HepG2 (cell line): Measurements from ENCODE around the gene MACROH2A1. TPM values are rescaled to one million over a fixed set of nuclear protein-coding genes. Genes with fewer than 3 reads are reported as not detected.

Experiments
- CEBPG ChIP-seq: IDR thresholded peaks from 2 replicates; pipeline ENCODE4 v1.6.1; 2016
- MTF2 ChIP-seq: sonication (generic); formaldehyde crosslinking; IDR thresholded peaks from 2 replicates; pipeline ENCODE4 v1.5.0; 2020; ENCODE audit warnings: missing genetic modification reagents, borderline replicate concordance
- YY1 ChIP-seq: IDR thresholded peaks from 2 replicates; pipeline ENCODE4 v1.6.1; 2011; ENCODE audit warnings: low read length, low read depth, moderate library complexity, mild to moderate bottlenecking; ENCODE audit not compliant: insufficient read depth, insufficient replicate concordance
- ZNF234 ChIP-seq: sonication (generic); formaldehyde crosslinking; conservative IDR thresholded peaks from 2 replicates; pipeline ENCODE4 v1.5.1; 2020; ENCODE audit warnings: mild to moderate bottlenecking, missing genetic modification reagents
- ZNF446 ChIP-seq: sonication (generic); formaldehyde crosslinking; IDR thresholded peaks from 2 replicates; pipeline ENCODE4 v1.5.0; 2020; ENCODE audit warnings: mild to moderate bottlenecking, missing genetic modification reagents
- polyA plus RNA-seq, 8 experiments: library from polyadenylated mRNA; depleted of rRNA in 3 of 8; stranded (reverse) in 7 of 8; unstranded in 1 of 8; fragments of >200 nt; fragmentation: Illumina TruSeq in 4 of 8; extraction: Trizol in 4 of 8; gene quantifications; 2 replicates each; pipeline versions ENCODE4 v1.2.1 to v1.2.3, GENCODE V29; 2011 to 2016; ENCODE audit warnings: low read depth in 4 of 8, missing spikeins in 1 of 8, mixed read lengths in 1 of 8; ENCODE audit not compliant: insufficient read depth in 1 of 8
- total RNA-seq, 5 experiments: library from RNA; depleted of rRNA; stranded (reverse); fragments of >200 nt; fragmentation: Illumina TruSeq; extraction: Trizol; gene quantifications; 2 replicates each; pipeline ENCODE4 v1.2.3, GENCODE V29; 2016; ENCODE audit warnings: low read depth in 1 of 5
- TF ChIP-seq, protein P1 (sequence below): sonication (generic); formaldehyde crosslinking; IDR thresholded peaks from 2 replicates; pipeline ENCODE4 v1.4.0; 2020; ENCODE audit warnings: missing genetic modification reagents, borderline replicate concordance
- TF ChIP-seq, protein P2 (sequence below): sonication (generic); formaldehyde crosslinking; IDR thresholded peaks from 2 replicates; pipeline ENCODE4 v1.4.0; 2020; ENCODE audit warnings: mild to moderate bottlenecking, missing genetic modification reagents
- TF ChIP-seq, protein P3 (sequence below), 2 experiments: fragments of 450-650 bp in 1 of 2; sonication (generic) in 1 of 2; formaldehyde crosslinking; IDR thresholded peaks; 2 replicates each; pipeline versions ENCODE4 v1.5.0 to v1.8.0; 2020 to 2022; ENCODE audit warnings: mild to moderate bottlenecking in 1 of 2, missing genetic modification reagents in 1 of 2
- TF ChIP-seq, protein P4 (sequence below): sonication (generic); formaldehyde crosslinking; IDR thresholded peaks from 2 replicates; pipeline ENCODE4 v1.4.0; 2020; ENCODE audit warnings: mild to moderate bottlenecking, missing genetic modification reagents, borderline replicate concordance
- TF ChIP-seq, protein P5 (sequence below): sonication (generic); formaldehyde crosslinking; IDR thresholded peaks from 2 replicates; pipeline ENCODE4 v1.5.0; 2020; ENCODE audit warnings: mild to moderate bottlenecking, missing genetic modification reagents

Gene MACROH2A1
- total and polyA plus RNA-seq, 2 of the 13 experiments (the other 11 are each of a cell fraction or from before 2014, with no cell fraction given) = 69.1 to 158 TPM

DNA sequence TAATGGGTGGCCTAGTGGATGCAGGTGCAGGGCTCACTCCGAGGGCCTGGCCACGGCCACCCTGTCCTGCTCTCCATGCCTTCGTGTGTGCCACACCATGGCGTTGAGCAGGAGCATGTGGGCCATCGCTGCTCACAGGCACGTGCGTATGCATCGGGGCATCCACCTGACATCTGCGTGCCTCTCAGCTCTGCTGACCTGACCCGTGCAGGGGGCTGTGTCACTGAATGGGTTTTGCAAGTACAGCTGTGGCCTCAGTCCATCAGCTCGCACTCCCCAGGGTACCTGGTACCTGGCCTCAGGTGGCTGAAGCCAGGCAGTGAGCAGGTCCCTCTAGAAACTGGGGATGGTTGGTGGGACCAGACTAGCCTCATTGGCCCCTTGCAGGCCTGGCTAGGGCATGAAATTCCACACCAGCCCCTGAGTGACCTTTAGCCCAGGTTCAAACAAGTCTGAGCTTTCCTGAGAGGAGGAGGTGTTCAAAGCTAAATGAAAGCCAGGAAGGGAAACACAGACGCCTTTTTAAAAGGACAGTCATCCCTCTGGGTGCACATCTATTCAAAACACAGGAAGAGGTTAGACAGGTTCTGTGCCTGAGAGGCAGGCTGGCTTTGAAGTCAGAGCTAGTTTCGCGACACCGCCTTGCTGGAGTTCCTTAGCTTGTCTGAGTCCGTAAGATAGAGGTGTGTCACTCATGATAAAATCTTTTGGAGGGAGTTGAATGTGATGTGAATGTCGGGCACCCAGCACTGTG lies 74.0 kb downstream of the MACROH2A1 start (continued):
- TF ChIP-seq, protein P1, sequence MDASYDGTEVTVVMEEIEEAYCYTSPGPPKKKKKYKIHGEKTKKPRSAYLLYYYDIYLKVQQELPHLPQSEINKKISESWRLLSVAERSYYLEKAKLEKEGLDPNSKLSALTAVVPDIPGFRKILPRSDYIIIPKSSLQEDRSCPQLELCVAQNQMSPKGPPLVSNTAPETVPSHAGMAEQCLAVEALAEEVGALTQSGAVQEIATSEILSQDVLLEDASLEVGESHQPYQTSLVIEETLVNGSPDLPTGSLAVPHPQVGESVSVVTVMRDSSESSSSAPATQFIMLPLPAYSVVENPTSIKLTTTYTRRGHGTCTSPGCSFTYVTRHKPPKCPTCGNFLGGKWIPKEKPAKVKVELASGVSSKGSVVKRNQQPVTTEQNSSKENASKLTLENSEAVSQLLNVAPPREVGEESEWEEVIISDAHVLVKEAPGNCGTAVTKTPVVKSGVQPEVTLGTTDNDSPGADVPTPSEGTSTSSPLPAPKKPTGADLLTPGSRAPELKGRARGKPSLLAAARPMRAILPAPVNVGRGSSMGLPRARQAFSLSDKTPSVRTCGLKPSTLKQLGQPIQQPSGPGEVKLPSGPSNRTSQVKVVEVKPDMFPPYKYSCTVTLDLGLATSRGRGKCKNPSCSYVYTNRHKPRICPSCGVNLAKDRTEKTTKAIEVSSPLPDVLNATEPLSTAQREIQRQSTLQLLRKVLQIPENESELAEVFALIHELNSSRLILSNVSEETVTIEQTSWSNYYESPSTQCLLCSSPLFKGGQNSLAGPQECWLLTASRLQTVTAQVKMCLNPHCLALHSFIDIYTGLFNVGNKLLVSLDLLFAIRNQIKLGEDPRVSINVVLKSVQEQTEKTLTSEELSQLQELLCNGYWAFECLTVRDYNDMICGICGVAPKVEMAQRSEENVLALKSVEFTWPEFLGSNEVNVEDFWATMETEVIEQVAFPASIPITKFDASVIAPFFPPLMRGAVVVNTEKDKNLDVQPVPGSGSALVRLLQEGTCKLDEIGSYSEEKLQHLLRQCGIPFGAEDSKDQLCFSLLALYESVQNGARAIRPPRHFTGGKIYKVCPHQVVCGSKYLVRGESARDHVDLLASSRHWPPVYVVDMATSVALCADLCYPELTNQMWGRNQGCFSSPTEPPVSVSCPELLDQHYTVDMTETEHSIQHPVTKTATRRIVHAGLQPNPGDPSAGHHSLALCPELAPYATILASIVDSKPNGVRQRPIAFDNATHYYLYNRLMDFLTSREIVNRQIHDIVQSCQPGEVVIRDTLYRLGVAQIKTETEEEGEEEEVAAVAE (CRISPR knock-in tag) = no peak
- TF ChIP-seq, protein P2, sequence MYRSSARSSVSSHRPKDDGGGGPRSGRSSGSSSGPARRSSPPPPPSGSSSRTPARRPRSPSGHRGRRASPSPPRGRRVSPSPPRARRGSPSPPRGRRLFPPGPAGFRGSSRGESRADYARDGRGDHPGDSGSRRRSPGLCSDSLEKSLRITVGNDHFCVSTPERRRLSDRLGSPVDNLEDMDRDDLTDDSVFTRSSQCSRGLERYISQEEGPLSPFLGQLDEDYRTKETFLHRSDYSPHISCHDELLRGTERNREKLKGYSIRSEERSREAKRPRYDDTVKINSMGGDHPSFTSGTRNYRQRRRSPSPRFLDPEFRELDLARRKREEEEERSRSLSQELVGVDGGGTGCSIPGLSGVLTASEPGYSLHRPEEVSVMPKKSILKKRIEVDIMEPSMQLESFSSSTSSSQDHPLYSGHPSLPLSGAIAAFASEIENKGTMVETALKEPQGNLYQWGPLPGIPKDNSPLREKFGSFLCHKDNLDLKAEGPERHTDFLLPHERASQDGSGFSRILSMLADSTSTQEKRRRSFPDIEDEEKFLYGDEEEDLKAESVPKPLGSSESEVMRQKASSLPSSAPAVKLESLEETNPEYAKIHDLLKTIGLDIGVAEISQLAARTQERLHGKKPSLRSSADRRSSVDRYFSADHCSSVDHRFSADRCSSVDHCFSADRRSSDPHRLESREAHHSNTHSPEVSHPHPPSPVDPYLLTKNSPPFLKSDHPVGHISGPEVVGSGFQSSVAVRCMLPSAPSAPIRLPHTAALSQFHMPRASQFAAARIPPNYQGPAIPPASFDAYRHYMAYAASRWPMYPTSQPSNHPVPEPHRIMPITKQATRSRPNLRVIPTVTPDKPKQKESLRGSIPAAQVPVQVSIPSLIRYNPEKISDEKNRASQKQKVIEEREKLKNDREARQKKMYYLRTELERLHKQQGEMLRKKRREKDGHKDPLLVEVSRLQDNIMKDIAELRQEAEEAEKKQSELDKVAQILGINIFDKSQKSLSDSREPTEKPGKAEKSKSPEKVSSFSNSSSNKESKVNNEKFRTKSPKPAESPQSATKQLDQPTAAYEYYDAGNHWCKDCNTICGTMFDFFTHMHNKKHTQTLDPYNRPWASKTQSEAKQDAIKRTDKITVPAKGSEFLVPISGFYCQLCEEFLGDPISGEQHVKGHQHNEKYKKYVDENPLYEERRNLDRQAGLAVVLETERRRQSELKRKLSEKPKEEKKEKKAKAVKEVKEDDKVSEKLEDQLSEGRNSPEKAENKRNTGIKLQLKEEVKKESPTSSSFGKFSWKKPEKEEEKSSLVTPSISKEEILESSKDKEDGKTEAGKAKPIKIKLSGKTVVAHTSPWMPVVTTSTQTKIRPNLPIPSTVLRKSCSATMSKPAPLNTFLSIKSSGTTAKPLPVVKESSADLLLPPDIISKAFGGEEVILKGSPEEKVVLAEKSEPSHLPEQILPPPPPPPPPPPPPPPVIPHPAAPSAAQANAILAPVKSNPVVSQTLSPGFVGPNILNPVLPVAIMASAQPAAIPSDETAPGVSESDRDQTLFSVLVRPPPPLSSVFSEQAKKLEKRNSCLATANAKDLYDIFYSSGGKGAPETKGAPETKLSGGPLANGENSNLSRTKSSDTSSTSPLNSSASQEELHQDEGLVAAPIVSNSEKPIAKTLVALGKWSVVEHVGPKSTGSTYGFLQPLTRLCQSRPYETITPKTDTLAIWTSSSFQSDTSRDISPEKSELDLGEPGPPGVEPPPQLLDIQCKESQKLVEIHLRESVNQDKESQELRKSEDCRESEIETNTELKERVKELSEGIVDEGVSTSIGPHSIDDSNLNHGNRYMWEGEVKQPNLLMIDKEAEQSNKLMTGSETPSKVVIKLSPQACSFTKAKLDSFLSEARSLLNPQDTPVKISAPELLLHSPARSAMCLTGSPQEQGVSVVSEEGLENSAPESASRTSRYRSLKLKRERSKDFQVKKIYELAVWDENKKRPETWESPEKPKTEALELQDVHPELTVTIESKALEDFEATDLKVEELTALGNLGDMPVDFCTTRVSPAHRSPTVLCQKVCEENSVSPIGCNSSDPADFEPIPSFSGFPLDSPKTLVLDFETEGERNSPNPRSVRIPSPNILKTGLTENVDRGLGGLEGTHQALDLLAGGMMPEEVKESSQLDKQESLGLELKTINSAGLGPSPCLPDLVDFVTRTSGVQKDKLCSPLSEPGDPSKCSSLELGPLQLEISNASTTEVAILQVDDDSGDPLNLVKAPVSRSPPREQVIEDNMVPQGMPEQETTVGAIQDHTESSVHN (CRISPR knock-in tag) = no peak
- TF ChIP-seq, protein P3, sequence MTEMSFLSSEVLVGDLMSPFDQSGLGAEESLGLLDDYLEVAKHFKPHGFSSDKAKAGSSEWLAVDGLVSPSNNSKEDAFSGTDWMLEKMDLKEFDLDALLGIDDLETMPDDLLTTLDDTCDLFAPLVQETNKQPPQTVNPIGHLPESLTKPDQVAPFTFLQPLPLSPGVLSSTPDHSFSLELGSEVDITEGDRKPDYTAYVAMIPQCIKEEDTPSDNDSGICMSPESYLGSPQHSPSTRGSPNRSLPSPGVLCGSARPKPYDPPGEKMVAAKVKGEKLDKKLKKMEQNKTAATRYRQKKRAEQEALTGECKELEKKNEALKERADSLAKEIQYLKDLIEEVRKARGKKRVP (CRISPR knock-in tag; IDR thresholded peaks at IDR 0.05) = no peak
- TF ChIP-seq CEBPG (CRISPR knock-in tag) (no peak), ZNF234 (CRISPR knock-in tag) (no peak), YY1 (no peak), MTF2 (CRISPR knock-in tag) (no peak), ZNF446 (CRISPR knock-in tag) (no peak)
- TF ChIP-seq, protein P4, sequence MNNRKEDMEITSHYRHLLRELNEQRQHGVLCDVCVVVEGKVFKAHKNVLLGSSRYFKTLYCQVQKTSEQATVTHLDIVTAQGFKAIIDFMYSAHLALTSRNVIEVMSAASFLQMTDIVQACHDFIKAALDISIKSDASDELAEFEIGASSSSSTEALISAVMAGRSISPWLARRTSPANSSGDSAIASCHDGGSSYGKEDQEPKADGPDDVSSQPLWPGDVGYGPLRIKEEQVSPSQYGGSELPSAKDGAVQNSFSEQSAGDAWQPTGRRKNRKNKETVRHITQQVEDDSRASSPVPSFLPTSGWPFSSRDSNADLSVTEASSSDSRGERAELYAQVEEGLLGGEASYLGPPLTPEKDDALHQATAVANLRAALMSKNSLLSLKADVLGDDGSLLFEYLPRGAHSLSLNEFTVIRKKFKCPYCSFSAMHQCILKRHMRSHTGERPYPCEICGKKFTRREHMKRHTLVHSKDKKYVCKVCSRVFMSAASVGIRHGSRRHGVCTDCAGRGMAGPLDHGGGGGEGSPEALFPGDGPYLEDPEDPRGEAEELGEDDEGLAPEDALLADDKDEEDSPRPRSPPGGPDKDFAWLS (CRISPR knock-in tag) = no peak
- TF ChIP-seq, protein P5, sequence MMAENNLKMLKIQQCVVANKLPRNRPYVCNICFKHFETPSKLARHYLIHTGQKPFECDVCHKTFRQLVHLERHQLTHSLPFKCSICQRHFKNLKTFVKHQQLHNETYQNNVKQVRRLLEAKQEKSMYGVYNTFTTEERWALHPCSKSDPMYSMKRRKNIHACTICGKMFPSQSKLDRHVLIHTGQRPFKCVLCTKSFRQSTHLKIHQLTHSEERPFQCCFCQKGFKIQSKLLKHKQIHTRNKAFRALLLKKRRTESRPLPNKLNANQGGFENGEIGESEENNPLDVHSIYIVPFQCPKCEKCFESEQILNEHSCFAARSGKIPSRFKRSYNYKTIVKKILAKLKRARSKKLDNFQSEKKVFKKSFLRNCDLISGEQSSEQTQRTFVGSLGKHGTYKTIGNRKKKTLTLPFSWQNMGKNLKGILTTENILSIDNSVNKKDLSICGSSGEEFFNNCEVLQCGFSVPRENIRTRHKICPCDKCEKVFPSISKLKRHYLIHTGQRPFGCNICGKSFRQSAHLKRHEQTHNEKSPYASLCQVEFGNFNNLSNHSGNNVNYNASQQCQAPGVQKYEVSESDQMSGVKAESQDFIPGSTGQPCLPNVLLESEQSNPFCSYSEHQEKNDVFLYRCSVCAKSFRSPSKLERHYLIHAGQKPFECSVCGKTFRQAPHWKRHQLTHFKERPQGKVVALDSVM (CRISPR knock-in tag) = no peak
